ENCODE measurements around the gene BTD. TPM values are rescaled to one million over a fixed set of nuclear protein-coding genes. Genes with fewer than 3 reads are reported as not detected.

BTD gene
- total and polyA plus RNA-seq, 2 experiments from 2014 or later, result 17.8 to 20.0 TPM

- H3K79me2 ChIP-seq (replicated peaks; ENCODE audit: insufficient read depth), result no peaks in the 10 kb centered on the region
- DNase-seq (ENCODE audit: low spot score) (no peak), ATAC-seq (no peak)
- H3K27ac ChIP-seq (ENCODE audit: low read depth), result no peak overlapping the region
- H3K36me3 ChIP-seq (ENCODE audit: insufficient read depth), result peaks cover 26% of the 10 kb centered on the region
- no peaks in the 10 kb centered on the region for H3F3A ChIP-seq (replicated peaks; ENCODE audit: low read depth)
- peaks cover 26% of the 10 kb centered on the region; the same call in 2 of the 3 replicates for H3K36me3 Mint-ChIP-seq (ENCODE audit: low read depth)
- H3K4me3 Mint-ChIP-seq, result no peak overlapping the region
- H3K4me1 Mint-ChIP-seq, result no peaks in the 10 kb centered on the region
- no peak for TF ChIP-seq CREB1 (CRISPR knock-in tag; IDR thresholded peaks at IDR 0.05; ENCODE audit: low read depth)
- no peak for TF ChIP-seq ZNF114 (CRISPR knock-in tag; IDR thresholded peaks at IDR 0.05)
- TF ChIP-seq, protein P1, sequence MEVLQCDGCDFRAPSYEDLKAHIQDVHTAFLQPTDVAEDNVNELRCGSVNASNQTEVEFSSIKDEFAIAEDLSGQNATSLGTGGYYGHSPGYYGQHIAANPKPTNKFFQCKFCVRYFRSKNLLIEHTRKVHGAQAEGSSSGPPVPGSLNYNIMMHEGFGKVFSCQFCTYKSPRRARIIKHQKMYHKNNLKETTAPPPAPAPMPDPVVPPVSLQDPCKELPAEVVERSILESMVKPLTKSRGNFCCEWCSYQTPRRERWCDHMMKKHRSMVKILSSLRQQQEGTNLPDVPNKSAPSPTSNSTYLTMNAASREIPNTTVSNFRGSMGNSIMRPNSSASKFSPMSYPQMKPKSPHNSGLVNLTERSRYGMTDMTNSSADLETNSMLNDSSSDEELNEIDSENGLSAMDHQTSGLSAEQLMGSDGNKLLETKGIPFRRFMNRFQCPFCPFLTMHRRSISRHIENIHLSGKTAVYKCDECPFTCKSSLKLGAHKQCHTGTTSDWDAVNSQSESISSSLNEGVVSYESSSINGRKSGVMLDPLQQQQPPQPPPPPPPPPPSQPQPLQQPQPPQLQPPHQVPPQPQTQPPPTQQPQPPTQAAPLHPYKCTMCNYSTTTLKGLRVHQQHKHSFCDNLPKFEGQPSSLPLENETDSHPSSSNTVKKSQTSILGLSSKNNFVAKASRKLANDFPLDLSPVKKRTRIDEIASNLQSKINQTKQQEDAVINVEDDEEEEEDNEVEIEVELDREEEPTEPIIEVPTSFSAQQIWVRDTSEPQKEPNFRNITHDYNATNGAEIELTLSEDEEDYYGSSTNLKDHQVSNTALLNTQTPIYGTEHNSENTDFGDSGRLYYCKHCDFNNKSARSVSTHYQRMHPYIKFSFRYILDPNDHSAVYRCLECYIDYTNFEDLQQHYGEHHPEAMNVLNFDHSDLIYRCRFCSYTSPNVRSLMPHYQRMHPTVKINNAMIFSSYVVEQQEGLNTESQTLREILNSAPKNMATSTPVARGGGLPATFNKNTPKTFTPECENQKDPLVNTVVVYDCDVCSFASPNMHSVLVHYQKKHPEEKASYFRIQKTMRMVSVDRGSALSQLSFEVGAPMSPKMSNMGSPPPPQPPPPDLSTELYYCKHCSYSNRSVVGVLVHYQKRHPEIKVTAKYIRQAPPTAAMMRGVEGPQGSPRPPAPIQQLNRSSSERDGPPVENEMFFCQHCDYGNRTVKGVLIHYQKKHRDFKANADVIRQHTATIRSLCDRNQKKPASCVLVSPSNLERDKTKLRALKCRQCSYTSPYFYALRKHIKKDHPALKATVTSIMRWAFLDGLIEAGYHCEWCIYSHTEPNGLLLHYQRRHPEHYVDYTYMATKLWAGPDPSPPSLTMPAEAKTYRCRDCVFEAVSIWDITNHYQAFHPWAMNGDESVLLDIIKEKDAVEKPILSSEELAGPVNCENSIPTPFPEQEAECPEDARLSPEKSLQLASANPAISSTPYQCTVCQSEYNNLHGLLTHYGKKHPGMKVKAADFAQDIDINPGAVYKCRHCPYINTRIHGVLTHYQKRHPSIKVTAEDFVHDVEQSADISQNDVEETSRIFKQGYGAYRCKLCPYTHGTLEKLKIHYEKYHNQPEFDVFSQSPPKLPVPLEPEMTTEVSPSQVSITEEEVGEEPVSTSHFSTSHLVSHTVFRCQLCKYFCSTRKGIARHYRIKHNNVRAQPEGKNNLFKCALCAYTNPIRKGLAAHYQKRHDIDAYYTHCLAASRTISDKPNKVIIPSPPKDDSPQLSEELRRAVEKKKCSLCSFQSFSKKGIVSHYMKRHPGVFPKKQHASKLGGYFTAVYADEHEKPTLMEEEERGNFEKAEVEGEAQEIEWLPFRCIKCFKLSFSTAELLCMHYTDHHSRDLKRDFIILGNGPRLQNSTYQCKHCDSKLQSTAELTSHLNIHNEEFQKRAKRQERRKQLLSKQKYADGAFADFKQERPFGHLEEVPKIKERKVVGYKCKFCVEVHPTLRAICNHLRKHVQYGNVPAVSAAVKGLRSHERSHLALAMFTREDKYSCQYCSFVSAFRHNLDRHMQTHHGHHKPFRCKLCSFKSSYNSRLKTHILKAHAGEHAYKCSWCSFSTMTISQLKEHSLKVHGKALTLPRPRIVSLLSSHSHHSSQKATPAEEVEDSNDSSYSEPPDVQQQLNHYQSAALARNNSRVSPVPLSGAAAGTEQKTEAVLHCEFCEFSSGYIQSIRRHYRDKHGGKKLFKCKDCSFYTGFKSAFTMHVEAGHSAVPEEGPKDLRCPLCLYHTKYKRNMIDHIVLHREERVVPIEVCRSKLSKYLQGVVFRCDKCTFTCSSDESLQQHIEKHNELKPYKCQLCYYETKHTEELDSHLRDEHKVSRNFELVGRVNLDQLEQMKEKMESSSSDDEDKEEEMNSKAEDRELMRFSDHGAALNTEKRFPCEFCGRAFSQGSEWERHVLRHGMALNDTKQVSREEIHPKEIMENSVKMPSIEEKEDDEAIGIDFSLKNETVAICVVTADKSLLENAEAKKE (CRISPR knock-in tag; IDR thresholded peaks at IDR 0.05), result no peak
- TF ChIP-seq POLR2AphosphoS5 (IDR thresholded peaks at IDR 0.05; ENCODE audit: low read depth), result no peak
- no peak for TF ChIP-seq ZNF331 (CRISPR knock-in tag; IDR thresholded peaks at IDR 0.05; ENCODE audit: low read depth)
- TF ChIP-seq EZH2phosphoT487 (IDR thresholded peaks at IDR 0.05; ENCODE audit: unreplicated experiment), result no peak
- no peak for TF ChIP-seq STAT1 (IDR thresholded peaks at IDR 0.05; ENCODE audit: unreplicated experiment)
- TF ChIP-seq CTCF (conservative IDR thresholded peaks at IDR 0.05; ENCODE audit: low read depth in 2 of 2), result no peak
- TF ChIP-seq NANOG (IDR thresholded peaks at IDR 0.05; ENCODE audit: borderline replicate concordance), result no peak
- TF ChIP-seq, protein P2, sequence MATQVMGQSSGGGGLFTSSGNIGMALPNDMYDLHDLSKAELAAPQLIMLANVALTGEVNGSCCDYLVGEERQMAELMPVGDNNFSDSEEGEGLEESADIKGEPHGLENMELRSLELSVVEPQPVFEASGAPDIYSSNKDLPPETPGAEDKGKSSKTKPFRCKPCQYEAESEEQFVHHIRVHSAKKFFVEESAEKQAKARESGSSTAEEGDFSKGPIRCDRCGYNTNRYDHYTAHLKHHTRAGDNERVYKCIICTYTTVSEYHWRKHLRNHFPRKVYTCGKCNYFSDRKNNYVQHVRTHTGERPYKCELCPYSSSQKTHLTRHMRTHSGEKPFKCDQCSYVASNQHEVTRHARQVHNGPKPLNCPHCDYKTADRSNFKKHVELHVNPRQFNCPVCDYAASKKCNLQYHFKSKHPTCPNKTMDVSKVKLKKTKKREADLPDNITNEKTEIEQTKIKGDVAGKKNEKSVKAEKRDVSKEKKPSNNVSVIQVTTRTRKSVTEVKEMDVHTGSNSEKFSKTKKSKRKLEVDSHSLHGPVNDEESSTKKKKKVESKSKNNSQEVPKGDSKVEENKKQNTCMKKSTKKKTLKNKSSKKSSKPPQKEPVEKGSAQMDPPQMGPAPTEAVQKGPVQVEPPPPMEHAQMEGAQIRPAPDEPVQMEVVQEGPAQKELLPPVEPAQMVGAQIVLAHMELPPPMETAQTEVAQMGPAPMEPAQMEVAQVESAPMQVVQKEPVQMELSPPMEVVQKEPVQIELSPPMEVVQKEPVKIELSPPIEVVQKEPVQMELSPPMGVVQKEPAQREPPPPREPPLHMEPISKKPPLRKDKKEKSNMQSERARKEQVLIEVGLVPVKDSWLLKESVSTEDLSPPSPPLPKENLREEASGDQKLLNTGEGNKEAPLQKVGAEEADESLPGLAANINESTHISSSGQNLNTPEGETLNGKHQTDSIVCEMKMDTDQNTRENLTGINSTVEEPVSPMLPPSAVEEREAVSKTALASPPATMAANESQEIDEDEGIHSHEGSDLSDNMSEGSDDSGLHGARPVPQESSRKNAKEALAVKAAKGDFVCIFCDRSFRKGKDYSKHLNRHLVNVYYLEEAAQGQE (IDR thresholded peaks at IDR 0.05; ENCODE audit: unreplicated experiment), result no peak
- TF ChIP-seq JUNB (IDR thresholded peaks at IDR 0.05; ENCODE audit: unreplicated experiment), result no peak
- TF ChIP-seq EZH2 (IDR thresholded peaks at IDR 0.05; ENCODE audit: low read depth, unreplicated experiment), result no peak
- no peak overlapping the region for H2AFZ ChIP-seq
- H3K27me3 ChIP-seq (ENCODE audit: insufficient read depth), result no peaks in the 10 kb centered on the region
- H3K27me3 Mint-ChIP-seq (ENCODE audit: insufficient read depth, low read depth, poor library complexity), result no peaks in the 10 kb centered on the region
- no peak overlapping the region for H3K4me2 ChIP-seq
- no peaks in the 10 kb centered on the region for H3K9me3 Mint-ChIP-seq
- H3K27ac Mint-ChIP-seq, result no peak overlapping the region
- H4K20me1 ChIP-seq (replicated peaks; ENCODE audit: insufficient read depth), result no peaks in the 10 kb centered on the region
- H3K9me2 ChIP-seq (ENCODE audit: insufficient read depth), result no peaks in the 10 kb centered on the region
- no peaks in the 10 kb centered on the region for H3K4me1 ChIP-seq (ENCODE audit: insufficient read depth)
- H3K4me3 ChIP-seq, result no peak overlapping the region
These were observed 74.7 kb downstream of the BTD start for GRCh38 chr3:15676259-15676658.
